Hematopoietic multipotent progenitor cell (in vitro differentiated cells): ENCODE data around the gene CACNA1I. TPM values are rescaled to one million over a fixed set of nuclear protein-coding genes. Genes with fewer than 3 reads are reported as not detected.

Experiments used
- DNase-seq, 3 donors: peaks; one replicate each; pipeline ENCODE4 v3.0.0-alpha.2; 2011 to 2015; ENCODE audit warnings: low read depth in 2 of 3, low spot score in 2 of 3
- total RNA-seq: library from RNA; depleted of rRNA; stranded (reverse); fragments of >200 nt; gene quantifications from one replicate; pipeline ENCODE4 v1.2.3, GENCODE V29; 2012

The CACNA1I gene
- total RNA-seq, 1 donor, result under 0.01 TPM

DNA sequence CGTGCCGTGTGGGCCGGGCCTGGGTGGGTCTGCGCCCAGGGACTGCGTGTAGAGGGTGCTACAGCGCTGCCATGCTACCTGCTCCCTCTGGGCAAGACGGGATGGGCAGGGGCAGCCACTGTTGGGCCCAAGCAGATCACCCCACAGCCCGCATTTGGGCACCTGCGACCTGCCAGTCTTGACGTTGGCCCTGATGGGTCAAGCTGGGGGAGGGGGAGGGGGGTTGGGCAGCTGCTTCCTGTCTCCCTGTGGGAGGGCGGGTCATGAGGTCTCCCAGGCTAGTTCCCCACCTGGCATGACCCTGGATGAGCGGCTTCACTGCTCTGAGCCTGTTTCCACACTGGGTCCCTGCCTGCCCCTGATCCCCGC, 35.2 kb upstream of the CACNA1I start:
- no peak for DNase-seq

DNA sequence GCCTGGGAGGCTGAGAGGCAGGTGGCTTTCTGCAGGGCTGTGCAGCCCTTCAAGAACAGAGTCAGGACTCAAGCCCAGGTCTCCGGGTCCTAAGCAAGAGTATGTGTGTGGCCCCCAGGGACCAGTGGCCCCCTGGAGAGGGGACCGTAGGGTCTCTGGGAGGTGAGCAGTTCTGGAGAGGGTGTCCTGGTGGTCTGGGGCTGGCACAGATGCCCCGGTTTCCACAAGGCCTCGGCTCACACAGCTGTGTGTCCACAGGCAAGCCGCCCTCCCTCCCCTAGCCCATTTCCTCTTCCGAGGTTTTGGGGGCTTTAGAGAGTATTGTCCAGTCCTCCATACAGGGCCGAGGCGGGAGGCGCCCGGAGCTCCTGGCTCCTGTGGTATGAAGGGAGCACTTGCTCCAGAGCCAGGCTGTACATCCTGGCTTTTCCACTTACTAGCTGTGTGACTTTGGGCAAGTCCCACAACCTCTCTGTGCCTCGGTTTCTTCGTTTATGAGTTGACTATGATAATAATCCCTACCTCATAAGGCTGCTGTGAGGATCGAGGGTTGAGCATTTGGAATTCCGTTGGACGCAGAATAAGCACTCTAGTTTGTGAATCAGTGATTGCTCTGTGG, 34.6 kb upstream of the CACNA1I start:
- no peak for DNase-seq

DNA sequence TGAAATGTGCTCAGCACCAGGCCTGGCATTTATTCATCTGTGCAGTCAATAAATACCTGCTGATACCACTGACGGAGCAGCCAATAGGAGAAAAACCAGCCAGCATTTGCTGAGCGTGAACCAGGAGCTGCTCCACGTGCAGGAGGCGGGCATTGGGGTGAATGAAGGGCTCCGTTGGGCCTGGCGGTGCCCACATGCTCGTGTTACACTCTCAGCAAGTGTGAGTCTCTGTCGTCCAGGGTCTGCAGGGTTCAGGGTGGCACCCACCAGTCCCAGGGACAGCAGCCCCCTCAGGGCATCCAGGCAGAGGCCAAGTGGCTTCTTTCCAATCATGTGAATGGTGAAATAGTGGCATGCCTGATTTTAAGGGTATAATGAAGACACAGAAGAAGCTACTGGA, 33.8 kb upstream of the CACNA1I start:
- no peak for DNase-seq

GRCh38 chr22:39537975-39538374, 32.6 kb upstream of the CACNA1I start:
- no peak for DNase-seq

GRCh38 chr22:39543095-39543494, 27.5 kb upstream of the CACNA1I start:
- peak in 2 of 3 donors; percentile 58 to 66 for DNase-seq

DNA sequence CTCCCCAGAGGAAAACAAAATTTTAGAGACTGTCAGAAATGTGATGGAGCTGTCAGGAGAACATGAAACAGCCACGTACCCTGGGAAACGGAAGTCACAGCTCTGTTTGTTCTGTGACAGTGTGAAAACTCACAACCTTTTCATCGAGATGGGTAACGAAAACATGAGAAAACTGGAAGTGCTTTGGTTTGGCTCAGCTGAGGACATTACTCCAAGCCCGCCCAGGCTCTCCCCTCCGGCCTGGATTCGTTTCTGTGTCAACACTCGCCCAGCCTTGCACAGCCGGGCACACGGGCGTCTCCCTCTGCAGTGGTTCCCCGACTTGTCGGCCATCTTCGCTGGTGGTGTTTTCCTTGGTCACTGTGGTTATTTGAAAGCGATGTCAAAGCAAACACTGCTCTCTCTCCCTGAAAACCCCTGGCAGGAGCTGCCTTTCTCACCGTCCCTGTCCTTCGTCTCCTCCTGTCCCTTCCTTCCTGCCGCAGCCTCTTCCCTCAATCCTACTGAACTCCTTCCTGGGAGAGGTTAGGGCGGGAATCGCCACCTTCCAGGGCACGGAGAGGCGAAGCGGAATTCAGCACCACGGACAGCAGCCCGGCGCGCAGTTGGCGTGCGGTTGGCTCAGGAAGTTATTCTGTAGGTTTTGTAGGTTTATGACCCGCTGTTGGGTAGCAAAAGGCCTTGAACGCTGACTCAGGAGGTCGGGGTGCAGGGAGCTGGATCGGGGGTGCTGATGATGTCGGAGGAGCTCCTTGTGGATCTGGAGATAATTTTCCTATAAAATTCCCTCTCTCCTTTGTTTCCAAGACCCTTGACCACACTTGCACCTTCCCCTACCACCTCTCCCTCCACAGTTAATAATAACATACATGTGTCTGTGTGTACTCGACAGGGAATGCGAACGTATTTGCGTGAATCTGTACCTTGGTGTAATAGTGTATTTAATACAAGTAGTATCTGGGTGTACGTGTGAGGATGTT, 24.9 kb upstream of the CACNA1I start:
- DNase-seq, result peak in 2 of 3 donors; percentile 57 to 66

GRCh38 chr22:39546889-39547586, 23.5 kb upstream of the CACNA1I start:
- DNase-seq, result no peak

GRCh38 chr22:39547587-39547947, 23.0 kb upstream of the CACNA1I start:
- no peak for DNase-seq

- DNase-seq, result no peak
Observed at GRCh38 chr22:39553429-39553828, 17.1 kb upstream of the CACNA1I start.

DNA sequence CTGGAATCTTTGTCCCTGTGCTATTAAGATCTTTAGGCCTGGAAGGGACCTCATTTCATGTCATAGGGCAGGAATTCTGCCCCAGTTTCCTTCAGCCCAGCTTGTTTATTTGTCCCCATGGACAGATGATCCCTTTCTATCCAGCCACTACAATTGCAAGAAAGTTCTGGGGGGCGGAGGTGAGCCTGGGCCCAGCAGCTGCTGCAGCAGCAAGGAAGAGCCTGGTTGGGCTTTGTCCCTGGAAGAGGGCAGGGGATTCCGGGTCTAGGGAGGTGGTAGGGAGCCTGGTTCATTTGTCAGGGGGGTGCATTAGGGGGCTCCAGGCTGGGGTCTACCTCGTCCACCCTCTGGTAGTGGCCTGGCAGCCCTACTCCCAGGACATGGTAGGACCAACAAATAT, 16.4 kb upstream of the CACNA1I start:
- DNase-seq, result no peak

DNA sequence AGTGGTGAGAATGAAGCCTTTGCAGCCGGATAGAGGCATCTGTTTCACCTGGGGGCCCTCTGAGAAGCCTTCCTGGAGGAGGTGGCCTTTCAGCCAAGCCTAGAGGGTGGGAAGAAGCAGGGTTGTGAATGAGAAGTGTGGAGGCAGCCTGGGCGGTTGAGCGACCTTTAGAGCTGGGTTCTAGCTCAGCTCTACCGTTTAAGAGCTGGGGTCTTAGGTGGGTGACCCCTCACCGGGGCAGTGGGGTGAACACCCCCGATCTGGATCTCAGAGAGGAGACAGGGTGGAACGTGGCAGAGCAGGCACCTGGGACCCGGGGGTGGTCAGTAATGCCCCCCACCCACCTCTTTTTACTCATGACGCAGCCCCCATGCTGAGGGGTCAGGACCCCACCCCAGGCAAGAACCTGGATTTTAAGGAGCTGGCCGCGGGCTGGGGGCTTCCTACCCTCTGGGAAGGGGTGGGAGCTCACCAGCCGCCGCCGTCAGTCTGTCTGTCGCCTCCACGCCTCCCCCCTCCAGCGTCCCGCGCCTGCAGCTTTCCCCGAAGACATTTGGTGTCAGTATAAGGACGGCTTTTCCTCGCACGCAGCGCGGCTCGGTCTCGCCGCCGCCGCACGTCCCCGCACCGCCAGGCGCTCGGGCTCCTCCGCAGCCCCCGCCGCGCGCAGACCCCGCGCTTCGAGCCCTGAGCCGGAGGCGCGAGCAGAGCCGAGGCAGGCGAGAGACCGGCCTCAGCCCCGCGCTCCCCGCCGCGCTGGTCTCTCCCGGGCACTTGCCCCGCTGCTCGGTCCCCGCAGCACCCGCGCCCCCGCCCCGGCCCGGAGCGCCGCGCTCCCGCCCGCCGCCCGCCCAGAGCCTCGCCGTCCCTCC, 13.3 kb upstream of the CACNA1I start:
- no peak for DNase-seq

GRCh38 chr22:39558254-39558727, 12.3 kb upstream of the CACNA1I start:
- DNase-seq, result no peak

DNA sequence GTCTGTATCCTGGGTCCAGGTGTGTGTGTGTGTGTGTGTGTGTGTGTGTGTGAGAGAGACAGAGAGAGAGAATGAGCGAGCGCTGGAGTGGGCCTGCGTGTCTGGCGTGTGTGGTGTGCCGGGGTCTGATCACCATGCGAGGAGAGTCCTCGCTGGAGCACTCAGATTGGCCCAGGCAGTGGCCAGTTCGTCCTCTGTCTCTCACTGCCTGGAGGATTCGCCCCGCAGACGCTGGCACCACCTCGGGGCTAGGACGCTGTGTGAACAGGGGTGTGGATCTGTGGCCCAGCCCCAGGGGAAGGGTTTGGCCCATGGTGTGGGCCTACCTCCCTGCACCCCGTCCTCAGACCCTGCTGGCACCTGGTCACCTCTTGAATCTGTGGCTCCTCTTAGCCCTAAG, 11.6 kb upstream of the CACNA1I start:
- DNase-seq, result no peak

DNA sequence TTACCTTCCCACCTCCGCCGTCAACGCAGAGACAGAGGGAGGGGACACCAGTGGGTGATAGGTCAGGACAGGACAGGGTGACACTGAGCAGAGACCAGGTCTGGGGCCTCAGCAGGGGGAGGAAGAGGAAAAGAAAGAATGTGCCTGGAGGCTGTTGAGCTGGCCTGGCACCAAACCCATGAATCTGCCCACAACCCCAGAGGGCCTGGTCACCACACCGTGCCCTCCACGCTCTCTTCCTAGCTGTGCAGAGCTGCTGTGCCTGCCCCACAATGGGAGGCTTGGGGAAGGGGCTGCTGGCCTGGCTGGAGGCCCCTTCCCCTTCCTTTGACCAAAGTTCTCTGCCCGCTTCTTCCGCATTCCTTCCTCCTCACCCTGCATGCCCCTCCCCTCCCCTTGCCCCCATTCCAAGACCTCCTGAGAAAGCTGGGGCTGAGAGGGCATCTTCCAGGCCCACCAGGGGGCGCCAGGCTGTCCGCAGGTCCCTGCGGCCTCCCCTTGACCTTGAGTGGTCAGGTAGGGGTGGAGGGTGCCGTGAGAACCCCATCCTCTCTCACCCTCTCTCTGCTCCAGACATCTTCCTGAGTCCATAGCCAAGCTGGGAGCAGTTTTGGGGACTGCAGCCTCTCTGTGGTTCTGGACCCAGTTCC, 11.0 kb upstream of the CACNA1I start:
- no peak for DNase-seq

- no peak for DNase-seq
Observed at GRCh38 chr22:39560127-39560526, 10.4 kb upstream of the CACNA1I start.

- no peak for DNase-seq
Observed at GRCh38 chr22:39562839-39563489, 7.6 kb upstream of the CACNA1I start.

GRCh38 chr22:39563571-39564428, 6.8 kb upstream of the CACNA1I start:
- DNase-seq, result no peak

DNA sequence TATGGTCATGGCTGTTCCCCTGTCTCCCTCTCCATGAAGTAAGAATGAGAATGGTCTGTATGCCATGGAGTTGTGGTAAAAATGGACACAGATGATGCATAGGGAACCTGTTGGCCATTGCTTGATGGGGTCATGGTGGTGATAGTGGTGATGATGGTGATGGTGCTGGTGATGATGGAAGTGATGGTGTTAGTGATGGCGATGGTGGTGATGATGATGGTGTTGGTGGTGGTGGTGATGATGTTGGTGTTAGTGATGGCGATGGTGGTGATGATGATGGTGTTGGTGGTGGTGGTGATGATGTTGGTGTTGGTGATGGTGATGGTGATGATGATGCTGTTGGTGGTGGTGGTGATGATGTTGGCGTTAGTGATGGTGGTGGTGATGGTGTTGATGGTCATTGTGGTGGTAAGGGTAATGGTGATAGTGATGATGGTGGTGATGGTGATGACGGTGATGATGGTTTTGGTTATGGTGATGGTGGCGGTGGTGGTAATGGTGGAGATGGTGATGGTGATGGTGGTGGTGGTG, 5.1 kb upstream of the CACNA1I start:
- no peak for DNase-seq
